HG03066 (cell line): ENCODE measurements around the gene ESRRB.

Experiments
- ATAC-seq: cut with Tn5 transposase; IDR thresholded peaks from one replicate; pipeline ENCODE4 v1.9.1; 2021; ENCODE audit warnings: low read depth; ENCODE audit not compliant: unreplicated experiment

Gene ESRRB

GRCh38 chr14:76375947-76376404 lies at the start of gene ESRRB:
Gene ESRRB, plus strand, starts transcription at chr14:76376137. Its CDS starts 265 bp downstream, at chr14:76376402.
- ATAC-seq: no peak

DNA sequence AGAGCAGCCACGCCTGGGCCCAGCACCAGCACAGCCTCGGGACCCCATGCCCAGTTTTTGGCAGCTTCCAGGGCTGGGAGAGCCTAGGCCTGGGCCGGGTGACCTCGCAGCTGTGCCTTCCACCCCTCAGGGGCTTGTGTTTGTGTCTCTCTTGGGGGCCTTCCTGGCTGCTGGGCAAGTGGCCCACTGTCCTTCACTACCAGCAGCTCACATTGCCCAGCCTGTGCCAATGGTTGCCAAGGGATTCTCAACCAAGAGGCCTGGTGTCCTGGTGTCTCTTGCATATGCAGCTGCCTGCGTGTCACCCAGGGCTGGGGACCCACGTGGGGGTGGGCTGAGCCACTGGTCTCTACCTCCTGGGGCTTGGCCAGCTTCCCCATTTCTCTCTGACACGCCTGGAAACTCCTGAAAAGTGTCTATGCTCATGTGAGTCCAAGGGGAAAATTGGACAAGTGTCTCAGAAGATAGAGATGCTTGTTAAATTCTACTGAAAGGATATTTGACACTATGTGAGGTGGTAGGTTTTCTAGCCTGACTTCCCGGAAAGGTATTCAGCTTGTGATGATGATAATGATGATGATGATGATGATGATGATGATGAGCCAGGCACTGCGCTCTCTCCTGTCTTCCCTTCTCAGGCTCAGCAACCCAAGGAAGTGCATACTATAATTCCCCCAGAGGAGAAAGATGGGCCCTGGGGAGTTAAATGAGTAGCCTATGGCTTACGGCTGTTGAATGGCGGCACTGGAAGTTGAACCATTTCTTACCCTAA lies 48.8 kb upstream of the ESRRB start:
- no peak for ATAC-seq

GRCh38 chr14:76328457-76329137 lies 47.3 kb upstream of the ESRRB start:
- ATAC-seq: no peak

GRCh38 chr14:76329154-76329928 lies 46.6 kb upstream of the ESRRB start:
- no peak for ATAC-seq

DNA sequence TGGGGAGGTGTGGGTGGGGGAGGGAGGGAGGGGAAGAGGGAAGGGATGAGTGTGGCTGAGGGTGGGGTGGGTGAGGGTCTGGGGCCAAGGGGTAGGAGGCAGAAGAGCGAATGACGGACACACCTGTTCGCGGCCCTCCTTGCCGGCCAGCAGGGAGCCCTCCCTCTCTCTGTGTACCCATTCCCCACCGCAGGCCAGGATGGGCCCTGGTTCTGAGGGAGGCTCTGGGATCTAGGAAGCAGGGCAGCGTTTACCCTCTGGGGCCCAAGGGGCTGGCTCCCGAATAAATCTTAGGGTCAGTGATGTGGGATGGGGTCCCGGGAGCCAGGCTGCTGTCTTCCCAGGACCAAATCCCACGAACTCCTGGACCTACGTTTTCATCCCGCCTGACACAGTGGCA lies 46.0 kb upstream of the ESRRB start:
- no peak for ATAC-seq

DNA sequence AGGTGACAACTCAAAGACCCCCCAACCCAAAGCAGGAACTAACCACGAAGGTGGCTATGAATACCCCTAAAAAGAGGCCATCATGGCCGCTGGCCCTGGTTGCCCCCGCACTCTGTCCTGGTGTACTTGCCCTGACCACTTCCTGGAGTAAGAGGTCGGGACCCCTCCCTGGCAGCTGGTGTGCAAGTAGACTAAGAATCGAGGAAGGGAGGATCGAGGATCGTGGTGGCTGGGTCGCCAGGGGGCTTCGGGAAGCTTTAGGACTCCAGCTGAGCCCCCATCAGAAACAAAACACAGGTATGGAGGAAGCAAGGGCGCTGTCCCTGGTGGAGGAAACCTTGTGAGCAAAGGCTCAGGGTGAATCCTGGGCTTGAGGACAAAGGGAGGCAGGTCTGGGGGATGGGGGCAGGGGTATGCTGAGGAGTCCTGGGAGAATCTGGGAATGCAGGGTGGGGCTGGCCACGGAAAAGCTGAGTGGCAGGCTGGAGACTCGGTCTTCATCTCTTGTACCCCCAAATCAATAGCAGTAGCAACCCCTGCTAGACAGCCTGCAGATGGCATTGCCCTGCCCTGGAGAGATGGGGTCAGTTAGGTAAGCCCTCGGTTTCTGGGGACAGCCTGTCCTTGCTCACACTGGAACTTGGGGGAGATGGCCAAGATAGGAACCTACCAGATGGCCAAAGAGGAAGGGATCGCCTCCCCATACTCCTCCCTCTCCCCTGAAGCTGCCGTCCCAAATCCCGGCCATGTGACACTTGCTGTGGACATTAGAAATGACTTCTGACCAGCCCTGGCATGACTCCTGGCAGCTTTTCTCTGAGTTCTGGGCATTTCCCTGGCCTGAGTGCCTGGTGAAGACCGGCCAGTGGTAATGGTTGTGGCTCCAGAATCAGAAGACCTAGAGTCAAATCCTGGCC lies 45.3 kb upstream of the ESRRB start:
- no peak for ATAC-seq

DNA sequence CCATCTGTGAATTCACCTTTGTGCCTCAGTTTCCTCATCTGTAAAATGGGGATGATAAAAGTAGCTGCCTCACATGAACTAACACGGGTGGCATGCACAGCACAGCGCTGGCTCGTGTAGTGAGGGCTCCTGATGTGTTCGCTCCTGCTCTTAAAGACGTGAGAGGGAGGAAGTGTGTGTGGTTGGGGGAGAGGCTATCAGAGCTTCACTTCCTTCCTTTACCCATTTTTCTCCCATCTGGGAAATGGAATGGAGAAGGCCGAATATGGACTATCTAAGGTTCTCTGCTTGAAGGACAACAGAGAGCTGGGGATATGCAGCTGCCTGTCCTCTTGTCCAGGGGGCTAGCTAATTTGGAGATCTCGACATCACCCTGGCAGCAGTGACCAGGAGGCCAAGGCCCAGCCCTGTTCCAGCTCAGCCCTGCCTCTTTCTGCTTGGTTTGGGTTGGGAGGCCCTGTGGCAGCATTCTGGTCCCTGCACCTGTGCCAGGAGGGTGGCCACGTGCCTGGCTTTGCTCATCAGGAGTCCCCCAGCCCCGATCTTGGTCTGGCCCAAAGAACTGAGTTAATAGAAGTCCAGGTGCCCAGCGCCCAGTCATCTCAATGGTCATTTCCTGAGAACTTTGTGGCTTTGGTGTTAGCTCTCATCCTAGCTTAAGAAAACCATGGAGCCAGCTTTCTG lies 44.5 kb upstream of the ESRRB start:
- ATAC-seq: no peak

GRCh38 chr14:76333664-76334063 lies 42.3 kb upstream of the ESRRB start:
- no peak for ATAC-seq

DNA sequence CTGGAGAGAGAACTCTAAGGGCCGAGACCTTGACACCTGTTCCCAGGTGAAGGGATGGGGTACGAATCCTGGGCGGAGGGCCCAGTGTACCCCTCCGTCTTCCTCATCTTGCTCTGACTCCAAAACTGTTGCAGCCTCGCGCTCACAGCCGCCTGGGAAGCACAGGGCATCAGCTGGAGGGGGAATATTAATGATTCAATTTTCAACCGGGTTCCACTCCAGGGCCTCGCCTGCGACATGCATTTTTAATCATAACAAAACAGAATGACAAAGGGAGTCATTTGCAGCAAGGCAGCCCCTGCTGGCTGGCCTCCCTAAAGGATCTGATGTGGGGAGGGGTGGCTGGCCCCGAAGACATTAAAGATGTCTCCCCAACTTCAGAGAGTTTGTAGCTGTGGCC lies 41.6 kb upstream of the ESRRB start:
- no peak for ATAC-seq

DNA sequence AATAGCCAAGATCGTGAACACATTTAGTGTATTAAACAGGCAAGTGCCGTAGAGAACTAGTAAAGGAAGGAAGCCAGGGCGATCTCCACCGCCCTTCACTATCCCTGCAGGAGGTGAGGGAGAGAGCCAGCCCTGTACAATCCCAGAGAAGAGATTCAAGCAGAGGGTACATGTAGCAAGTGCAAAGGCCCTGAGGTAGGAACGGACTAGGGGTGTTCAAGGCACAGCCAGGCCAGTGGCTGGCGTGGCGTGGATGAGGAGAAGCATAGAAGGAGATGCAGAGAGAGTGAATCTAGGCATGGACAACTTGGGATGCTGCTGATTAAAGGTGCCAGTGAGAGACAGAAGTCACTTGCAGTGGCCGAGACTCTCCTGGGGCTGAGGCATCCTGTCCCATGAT lies 39.1 kb upstream of the ESRRB start:
- ATAC-seq: no peak

- ATAC-seq: no peak
Observed at GRCh38 chr14:76337635-76338545, 38.0 kb upstream of the ESRRB start.

DNA sequence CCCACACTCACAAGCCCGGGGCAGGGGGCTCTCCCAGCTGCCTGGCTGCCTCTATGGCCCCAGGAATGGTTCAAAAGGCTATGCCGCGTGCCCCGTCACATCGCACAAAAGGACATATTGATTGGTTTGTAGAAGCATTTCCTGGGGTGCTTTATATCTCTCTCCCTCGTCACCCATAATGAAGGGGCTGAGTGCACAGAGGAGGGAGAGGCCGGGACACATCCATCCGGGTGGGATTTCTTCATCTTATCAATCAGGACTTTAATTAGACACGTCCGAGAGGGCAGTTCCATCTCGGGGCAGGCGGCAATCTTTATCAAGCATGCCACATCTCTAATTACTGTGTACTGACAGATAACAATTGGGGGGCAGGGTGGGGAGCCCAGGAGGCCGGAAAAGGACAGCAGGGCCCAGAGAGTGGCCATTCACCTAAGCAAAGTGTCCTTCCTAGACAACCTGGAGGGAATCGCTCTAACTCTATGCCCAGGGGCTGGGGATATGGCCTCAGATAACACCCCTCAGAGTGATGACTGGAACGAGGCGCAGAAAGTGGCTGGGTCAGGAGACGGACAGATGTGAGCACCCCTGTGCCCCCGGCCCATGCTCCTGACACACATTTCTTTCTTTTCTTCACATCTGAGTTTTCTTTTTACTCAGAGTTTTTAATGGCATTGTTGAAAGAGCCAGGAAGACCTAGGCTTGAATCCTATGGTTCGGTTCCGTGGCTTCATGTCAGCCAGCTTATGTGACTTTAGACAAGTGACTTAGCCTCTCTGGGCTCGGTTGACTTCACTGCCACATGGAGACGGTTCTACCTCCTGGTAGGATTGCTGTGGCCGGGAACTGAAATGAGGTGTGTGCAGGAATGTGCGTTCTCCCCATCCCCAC lies 36.0 kb upstream of the ESRRB start:
- no peak for ATAC-seq

GRCh38 chr14:76343386-76343785 lies 32.6 kb upstream of the ESRRB start:
- ATAC-seq: no peak

DNA sequence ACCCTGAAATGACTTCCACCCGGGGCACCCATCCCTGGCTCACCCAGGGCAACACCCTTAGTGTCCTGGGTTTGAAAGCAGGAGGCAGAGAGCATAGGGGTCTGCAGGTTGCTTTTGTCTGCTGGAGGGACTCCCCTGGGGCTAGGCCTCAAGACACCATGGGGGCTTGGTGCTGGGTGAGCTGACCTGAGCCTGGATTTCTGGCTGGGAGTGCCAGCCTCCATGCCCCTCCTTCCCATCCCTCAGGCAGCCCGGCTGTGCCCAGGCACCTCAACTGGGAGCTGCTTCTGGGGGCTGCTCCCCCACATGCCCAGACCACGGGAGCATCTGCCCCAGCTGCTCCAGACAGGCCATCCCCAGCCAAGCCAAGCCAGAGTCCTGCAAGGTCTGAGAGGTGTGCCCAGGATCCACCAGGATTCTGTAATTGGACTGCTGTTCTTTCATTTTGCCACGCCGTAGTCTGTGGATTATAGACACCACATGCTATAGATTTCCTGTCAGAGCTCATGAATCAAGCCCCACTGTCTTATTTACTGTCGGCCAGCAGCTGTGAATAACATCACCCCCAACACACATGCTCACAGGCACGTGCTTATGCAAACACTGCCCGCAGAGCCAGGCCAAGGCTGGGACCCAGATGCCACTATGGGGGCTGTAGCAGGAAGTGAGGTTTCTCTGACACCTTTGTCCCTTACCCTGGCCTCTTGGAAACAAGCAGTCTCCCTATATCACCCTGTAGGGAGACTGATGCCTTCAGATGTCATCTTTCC lies 29.4 kb upstream of the ESRRB start:
- ATAC-seq: no peak

- ATAC-seq: no peak
Observed at GRCh38 chr14:76348898-76349297, 27.0 kb upstream of the ESRRB start.

DNA sequence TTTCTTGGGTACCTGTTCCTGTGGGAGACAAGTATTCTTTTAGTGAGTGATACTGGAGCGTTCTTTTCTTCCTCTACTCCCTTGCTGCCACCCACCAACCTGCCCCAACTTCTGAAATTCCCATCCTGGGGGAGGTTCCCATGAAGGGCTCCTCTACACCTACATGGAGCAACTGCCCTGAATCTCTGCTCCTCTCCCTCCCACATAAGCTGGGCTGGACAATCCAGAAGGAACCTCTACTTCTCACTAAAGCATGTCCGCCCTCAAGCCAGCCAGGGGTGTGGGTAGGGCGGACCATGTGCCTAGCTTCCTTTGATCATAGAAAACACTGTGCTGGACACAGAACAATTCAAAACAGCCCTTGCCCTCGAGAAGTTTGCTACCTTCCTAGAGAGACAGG lies 25.9 kb upstream of the ESRRB start:
- ATAC-seq: no peak

- ATAC-seq: no peak
Observed at GRCh38 chr14:76350671-76351070, 25.3 kb upstream of the ESRRB start.
